Fibroblast of the aortic adventitia (primary cell): ENCODE data around the gene RPL13A. TPM values are rescaled to one million over a fixed set of nuclear protein-coding genes. Genes with fewer than 3 reads are reported as not detected.
A peak's percentile ranks its signal among the peaks of the same experiment; 100 is the strongest.

Experiments used
- DNase-seq: peaks from one replicate; pipeline ENCODE4 v3.0.0-alpha.2; 2010; ENCODE audit warnings: low read depth
- H3K4me3 ChIP-seq: 2 replicates; pipeline ENCODE4 v1.5.1; 2011; ENCODE audit warnings: low read depth, mild to moderate bottlenecking, control low read depth, low read length, moderate library complexity
- CTCF ChIP-seq: IDR thresholded peaks from 2 replicates; pipeline ENCODE4 v1.5.1; 2011; ENCODE audit warnings: mild to moderate bottlenecking, low read length, control low read depth, inconsistent platforms; ENCODE audit not compliant: insufficient read depth
- total RNA-seq: library from RNA; depleted of rRNA; stranded (reverse); fragments of >200 nt; gene quantifications from 2 replicates; pipeline ENCODE4 v1.2.3, GENCODE V29; 2012; ENCODE audit warnings: low replicate concordance

Gene RPL13A
- total RNA-seq, 1 donor: 2,642 TPM

GRCh38 chr19:49491030-49491803, 3.8 kb downstream of the RPL13A start:
- TF ChIP-seq CTCF: no peak
- DNase-seq: no peak
- H3K4me3 ChIP-seq: no peak overlapping the region

- no peak for TF ChIP-seq CTCF
- no peak overlapping the region for H3K4me3 ChIP-seq
- no peak for DNase-seq
Observed at GRCh38 chr19:49491804-49492572, 4.6 kb downstream of the RPL13A start.

- no peak overlapping the region for H3K4me3 ChIP-seq
- no peak for TF ChIP-seq CTCF
- DNase-seq: peak; percentile 42
Observed at GRCh38 chr19:49492573-49493405, 5.4 kb downstream of the RPL13A start.

- TF ChIP-seq CTCF: no peak
- peak overlapping the region; percentile 96 for H3K4me3 ChIP-seq
- no peak for DNase-seq
Observed at GRCh38 chr19:49496574-49497008, 9.2 kb downstream of the RPL13A start.

GRCh38 chr19:49497047-49497788, 9.8 kb downstream of the RPL13A start:
- DNase-seq: peak; percentile 60
- TF ChIP-seq CTCF: no peak
- H3K4me3 ChIP-seq: peak overlapping the region; percentile 96

GRCh38 chr19:49497789-49498103, 10.3 kb downstream of the RPL13A start:
- peak overlapping the region; percentile 96 for H3K4me3 ChIP-seq
- no peak for TF ChIP-seq CTCF
- no peak for DNase-seq
